RWPE2 (cell line): ENCODE data around the gene IRF2BPL.

Source experiments
- ATAC-seq: fragments of 200-7000 bp; cut with Tn5 transposase; 3 replicates; pipeline ENCODE4 v1.9.1; 2021; ENCODE audit warnings: low read depth
- DNase-seq: peaks from one replicate; pipeline ENCODE4 v3.0.0-alpha.2; 2020; ENCODE audit warnings: low spot score
- H3K27ac ChIP-seq: fragments of 450-650 bp; 2 replicates; pipeline ENCODE4 v1.5.1; 2017; ENCODE audit warnings: mild to moderate bottlenecking; ENCODE audit not compliant: poor library complexity, severe bottlenecking
- H3K27me3 ChIP-seq: fragments of 250-450 bp; sonication (Bioruptor Pico); 2 replicates; pipeline ENCODE4 v1.5.1; 2021; ENCODE audit warnings: mild to moderate bottlenecking, moderate library complexity; ENCODE audit not compliant: insufficient read depth, poor library complexity, severe bottlenecking
- H3K36me3 ChIP-seq: fragments of 250-450 bp; sonication (Bioruptor Pico); 2 replicates; pipeline ENCODE4 v1.5.1; 2020; ENCODE audit warnings: low read depth, mild to moderate bottlenecking, moderate library complexity
- H3K4me1 ChIP-seq: fragments of 250-450 bp; sonication (Bioruptor Pico); 2 replicates; pipeline ENCODE4 v1.5.1; 2021; ENCODE audit warnings: mild to moderate bottlenecking, moderate library complexity; ENCODE audit not compliant: insufficient read depth, poor library complexity, severe bottlenecking
- H3K4me3 ChIP-seq: fragments of 250-450 bp; sonication (Bioruptor Pico); 2 replicates; pipeline ENCODE4 v1.5.1; 2021; ENCODE audit warnings: mild to moderate bottlenecking, moderate library complexity; ENCODE audit not compliant: severe bottlenecking
- H3K9me3 ChIP-seq: fragments of 250-450 bp; sonication (Bioruptor Pico); 2 replicates; pipeline ENCODE4 v1.5.1; 2021; ENCODE audit warnings: mild to moderate bottlenecking, moderate library complexity; ENCODE audit not compliant: severe bottlenecking
- TF ChIP-seq, protein P1 (sequence below): fragments of 450-650 bp; IDR thresholded peaks from one replicate; pipeline ENCODE4 v1.5.1; 2017; ENCODE audit warnings: mild to moderate bottlenecking, moderate library complexity; ENCODE audit not compliant: poor library complexity, severe bottlenecking

Gene IRF2BPL

DNA sequence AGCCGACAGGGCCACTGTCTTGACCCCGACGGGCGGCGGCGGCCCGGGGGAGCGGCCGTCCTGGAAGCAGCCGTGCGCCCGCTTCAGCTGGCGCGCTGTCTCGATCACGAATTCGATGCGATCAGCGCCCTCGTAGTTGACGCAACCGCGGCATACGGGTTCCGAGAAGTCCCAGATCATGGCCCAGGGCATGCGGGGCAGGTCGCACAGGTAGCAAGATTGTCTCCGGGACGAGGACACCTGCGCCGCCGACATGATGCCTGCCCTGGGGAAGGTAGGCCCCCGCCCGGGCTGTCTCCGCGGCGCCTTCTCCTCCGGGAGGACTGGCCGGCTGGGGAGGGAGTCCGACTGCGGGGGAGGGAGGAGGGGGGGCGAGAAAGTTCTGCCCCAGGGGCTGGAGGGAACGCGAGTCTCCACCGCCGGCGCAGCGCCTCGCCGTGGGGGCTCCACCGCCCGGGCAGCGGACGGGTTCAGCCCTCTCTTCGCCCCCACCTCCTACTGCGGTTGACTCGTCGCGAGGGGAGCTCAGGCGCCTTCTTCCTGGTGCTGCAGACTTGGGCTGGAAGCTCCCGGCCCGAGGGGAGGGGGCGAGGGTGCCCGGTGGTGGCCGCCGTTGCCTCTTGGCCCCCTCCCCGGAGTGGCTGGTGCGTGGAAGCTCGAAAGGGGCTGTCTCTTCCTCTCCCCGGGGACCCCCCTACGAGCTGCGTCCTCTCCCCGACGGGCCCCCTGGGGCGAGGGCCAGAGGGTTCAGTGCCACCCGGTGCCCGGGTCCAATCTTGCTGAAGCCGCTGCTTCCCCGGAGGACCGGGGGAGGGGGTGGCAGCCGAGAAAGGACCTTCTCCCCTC, 747 bp downstream of the IRF2BPL start:
- no peaks in the 10 kb centered on the region for H3K9me3 ChIP-seq
- peaks cover 35% of the 10 kb centered on the region for H3K36me3 ChIP-seq
- peak; percentile 24 for ATAC-seq
- peak overlapping the region; percentile 97 for H3K27ac ChIP-seq
- peak overlapping the region; percentile 78 for H3K4me3 ChIP-seq
- TF ChIP-seq, protein P1, sequence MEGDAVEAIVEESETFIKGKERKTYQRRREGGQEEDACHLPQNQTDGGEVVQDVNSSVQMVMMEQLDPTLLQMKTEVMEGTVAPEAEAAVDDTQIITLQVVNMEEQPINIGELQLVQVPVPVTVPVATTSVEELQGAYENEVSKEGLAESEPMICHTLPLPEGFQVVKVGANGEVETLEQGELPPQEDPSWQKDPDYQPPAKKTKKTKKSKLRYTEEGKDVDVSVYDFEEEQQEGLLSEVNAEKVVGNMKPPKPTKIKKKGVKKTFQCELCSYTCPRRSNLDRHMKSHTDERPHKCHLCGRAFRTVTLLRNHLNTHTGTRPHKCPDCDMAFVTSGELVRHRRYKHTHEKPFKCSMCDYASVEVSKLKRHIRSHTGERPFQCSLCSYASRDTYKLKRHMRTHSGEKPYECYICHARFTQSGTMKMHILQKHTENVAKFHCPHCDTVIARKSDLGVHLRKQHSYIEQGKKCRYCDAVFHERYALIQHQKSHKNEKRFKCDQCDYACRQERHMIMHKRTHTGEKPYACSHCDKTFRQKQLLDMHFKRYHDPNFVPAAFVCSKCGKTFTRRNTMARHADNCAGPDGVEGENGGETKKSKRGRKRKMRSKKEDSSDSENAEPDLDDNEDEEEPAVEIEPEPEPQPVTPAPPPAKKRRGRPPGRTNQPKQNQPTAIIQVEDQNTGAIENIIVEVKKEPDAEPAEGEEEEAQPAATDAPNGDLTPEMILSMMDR, result peak; percentile 39
- H3K27me3 ChIP-seq, result no peaks in the 10 kb centered on the region
- peak; percentile 85 for DNase-seq
- peaks cover 48% of the 10 kb centered on the region for H3K4me1 ChIP-seq

DNA sequence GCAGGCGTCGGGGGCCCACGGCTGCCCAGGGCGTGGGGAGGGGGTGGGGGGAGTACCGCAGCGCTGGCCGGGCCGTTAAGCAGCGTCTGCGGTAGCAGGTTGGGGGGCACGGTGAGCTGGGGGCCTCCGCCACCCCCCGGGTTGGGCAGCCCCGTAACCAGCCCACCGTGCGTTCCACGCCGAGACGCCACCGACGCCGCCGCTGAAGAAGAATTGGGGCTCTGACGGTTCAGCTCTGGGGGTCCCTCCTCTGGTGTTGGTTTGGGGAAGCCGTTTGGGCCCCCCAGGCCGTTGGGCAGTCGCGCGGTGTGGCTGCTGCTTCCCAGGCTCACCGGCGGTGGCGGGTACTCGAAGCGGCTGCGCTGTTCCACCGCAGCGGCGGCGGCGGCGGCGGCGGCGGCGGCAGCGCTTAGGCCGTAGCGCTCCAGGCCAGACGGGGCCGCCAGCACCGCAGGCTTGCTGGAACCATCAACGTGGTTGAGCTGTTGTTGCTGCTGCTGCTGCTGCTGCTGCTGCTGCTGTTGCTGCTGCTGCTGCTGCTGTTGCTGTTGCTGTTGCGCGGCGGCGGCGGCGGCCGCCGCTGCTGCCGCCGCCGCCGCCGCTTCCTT, 1.5 kb downstream of the IRF2BPL start:
- Histone ChIP-seq H3K27me3 (no peaks in the 10 kb centered on the region), H3K36me3 (peaks cover 35% of the 10 kb centered on the region), H3K9me3 (no peaks in the 10 kb centered on the region), H3K4me3 (peak overlapping the region; percentile 78), H3K27ac (peak overlapping the region; percentile 97), H3K4me1 (peaks cover 44% of the 10 kb centered on the region)
- TF ChIP-seq, protein P1, result no peak
- DNase-seq (no peak), ATAC-seq (peak; percentile 6; the same call in 1 of the 3 replicates)

DNA sequence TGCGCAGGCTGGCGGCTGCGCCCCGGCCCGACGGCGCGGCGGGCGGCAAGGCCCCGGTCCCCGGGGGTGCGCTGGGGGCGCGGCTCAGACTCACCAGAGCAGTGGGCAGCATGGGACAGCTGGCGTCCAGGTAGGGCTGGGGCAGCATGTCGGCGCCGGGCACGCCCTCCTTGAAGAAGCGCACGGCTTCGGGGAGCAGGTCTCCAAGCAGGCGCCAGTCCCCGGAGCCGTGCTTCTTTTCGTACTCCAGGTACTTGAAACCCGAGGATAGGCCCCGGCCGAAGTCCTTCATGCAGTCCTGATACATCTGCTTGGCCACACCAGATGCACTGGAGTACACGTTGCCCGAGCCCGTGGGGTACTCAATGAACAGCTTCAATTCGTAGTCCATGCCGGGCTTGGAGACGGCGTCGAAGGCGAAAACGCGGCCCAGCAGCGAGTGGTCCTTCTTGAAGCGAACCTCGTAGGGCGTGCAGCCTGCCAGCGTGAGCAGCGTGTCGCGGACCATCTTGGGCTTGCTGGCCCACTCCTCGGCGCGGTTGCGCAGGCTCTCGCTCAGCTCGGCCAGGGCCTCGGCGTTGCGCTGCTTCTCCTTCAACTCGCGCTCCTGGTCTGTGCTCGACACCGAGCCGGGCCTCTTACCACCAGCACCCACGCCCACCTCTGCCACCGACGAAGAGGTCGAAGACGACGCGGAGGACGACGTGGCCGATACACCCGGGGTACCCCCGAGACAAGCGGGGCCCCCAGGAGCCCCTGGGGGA, 2.2 kb downstream of the IRF2BPL start:
- Histone ChIP-seq H3K36me3 (peaks cover 35% of the 10 kb centered on the region), H3K4me3 (peak overlapping the region; percentile 78), H3K27ac (peak overlapping the region; percentile 97), H3K9me3 (no peaks in the 10 kb centered on the region), H3K4me1 (peaks cover 37% of the 10 kb centered on the region), H3K27me3 (no peaks in the 10 kb centered on the region)
- TF ChIP-seq, protein P1, result no peak
- DNase-seq (no peak), ATAC-seq (peak; percentile 2; the same call in 1 of the 3 replicates)

DNA sequence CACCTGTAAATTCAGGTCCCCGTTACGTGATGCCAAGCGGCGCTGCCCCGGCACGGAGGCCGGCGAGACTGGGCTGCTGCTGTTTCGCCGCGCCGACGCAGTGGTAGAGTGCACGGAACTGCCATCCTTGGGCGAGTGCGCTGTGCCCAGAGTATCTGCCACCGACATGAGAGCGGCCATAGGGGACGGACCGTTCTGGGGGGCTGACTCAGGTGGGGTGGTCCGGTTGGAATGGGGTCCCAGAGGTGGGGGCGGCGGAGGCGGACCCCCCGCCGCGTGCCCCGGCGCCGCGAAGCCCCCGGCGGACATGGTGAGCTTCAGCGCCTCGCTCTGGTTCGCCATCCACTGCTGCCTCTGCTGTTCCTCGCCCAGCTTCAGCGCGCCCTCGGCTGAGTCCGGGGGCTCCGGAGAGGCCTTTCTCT, 2.8 kb downstream of the IRF2BPL start:
- peak overlapping the region; percentile 97 for H3K27ac ChIP-seq
- H3K4me3 ChIP-seq, result peak overlapping the region; percentile 78
- no peak for DNase-seq
- TF ChIP-seq, protein P1, result no peak
- H3K4me1 ChIP-seq, result peaks cover 32% of the 10 kb centered on the region
- peaks cover 35% of the 10 kb centered on the region for H3K36me3 ChIP-seq
- ATAC-seq, result no peak
- H3K9me3 ChIP-seq, result no peaks in the 10 kb centered on the region
- no peaks in the 10 kb centered on the region for H3K27me3 ChIP-seq
